Skeletal muscle tissue (tissue), 4 donors: ENCODE results near the gene ITGA6. TPM values are rescaled to one million over a fixed set of nuclear protein-coding genes. Genes with fewer than 3 reads are reported as not detected.

Experiments
- H3K27ac ChIP-seq: one replicate; pipeline ENCODE4 v1.7.0; 2013; ENCODE audit warnings: mild to moderate bottlenecking, low read depth, low read length, inconsistent platforms
- H3K27me3 ChIP-seq, 3 donors: one replicate each; pipeline ENCODE4 v1.7.0; 2013; ENCODE audit warnings: low read length in 3 of 3; ENCODE audit not compliant: control insufficient read depth in 3 of 3, insufficient read depth in 3 of 3
- H3K36me3 ChIP-seq, 3 donors: one replicate each; pipeline ENCODE4 v1.7.0; 2013; ENCODE audit warnings: low read length in 3 of 3; ENCODE audit not compliant: control insufficient read depth in 3 of 3, insufficient read depth in 3 of 3
- H3K4me1 ChIP-seq, 3 donors: one replicate each; pipeline ENCODE4 v1.7.0; 2013; ENCODE audit warnings: low read length in 3 of 3, mild to moderate bottlenecking in 3 of 3; ENCODE audit not compliant: control insufficient read depth in 3 of 3, insufficient read depth in 3 of 3
- H3K4me3 ChIP-seq, 3 donors: one replicate each; pipeline ENCODE4 v1.7.0; 2013; ENCODE audit warnings: low read length in 3 of 3
- H3K9ac ChIP-seq, 3 donors: one replicate each; pipeline ENCODE4 v1.7.0; 2013; ENCODE audit warnings: low read length in 3 of 3, mild to moderate bottlenecking in 3 of 3, moderate library complexity in 2 of 3, low read depth in 1 of 3
- H3K9me3 ChIP-seq, 3 donors: one replicate each; pipeline ENCODE4 v1.7.0; 2013; ENCODE audit warnings: low read length in 3 of 3; ENCODE audit not compliant: control insufficient read depth in 3 of 3
- total RNA-seq: library from RNA; depleted of rRNA; stranded (reverse); fragments of >200 nt; gene quantifications from one replicate; pipeline ENCODE4 v1.2.3, GENCODE V29; 2014
- donor health status: Osteomylitis.

Gene ITGA6
- total RNA-seq, 1 donor from 2014 or later: 83.5 TPM

DNA sequence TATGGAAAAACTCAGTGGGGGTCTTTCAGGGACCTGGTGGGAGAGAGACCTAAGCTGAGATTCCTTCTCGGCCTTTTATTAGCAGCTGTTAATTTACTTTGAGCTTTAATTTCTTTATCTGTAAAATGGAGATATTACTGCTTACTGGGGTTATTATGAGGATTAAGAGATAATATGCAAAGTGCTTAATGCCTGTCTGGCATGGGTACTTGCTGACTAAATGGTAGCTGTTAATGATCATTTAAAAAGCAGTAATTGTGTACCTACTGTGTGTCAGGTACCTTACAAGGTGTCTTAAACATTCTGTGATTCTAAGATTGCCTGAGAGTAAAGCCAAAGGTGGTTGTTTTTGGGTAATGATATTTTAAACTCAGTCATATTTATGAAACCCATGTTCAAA is 2.6 kb downstream of the ITGA6 start:
- peak overlapping the region; percentile 71 for H3K27ac ChIP-seq
- H3K9me3 ChIP-seq: no peaks in the 10 kb centered on the region
- peaks cover 19 to 55% (median 36%) of the 10 kb centered on the region in 3 donors for H3K4me1 ChIP-seq
- H3K36me3 ChIP-seq: no peaks in the 10 kb centered on the region
- peak overlapping the region in 2 of 3 donors; percentile 78 to 84 for H3K4me3 ChIP-seq
- no peaks in the 10 kb centered on the region for H3K27me3 ChIP-seq
- peak overlapping the region; percentile 14 to 89 (median 84) for H3K9ac ChIP-seq

DNA sequence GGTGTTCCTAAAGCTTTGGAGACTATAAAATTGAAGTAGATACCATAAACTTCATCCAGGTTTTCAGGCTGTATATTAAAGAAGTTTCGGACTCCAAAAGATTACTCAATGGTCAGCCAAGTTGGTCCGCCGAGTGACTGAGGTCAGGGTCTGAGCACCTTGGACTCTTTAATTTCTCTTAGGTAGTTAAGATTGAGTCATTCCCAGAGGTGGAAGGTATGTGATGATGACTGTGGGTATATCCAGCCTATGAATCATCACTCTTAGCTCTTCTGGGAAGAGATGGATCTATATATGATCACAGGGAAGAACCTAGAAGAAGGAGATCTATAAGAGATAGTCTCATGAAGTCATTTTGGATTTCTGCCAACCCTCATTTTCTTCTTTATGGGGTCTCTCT is 3.3 kb downstream of the ITGA6 start:
- H3K9ac ChIP-seq: peak overlapping the region in 2 of 3 donors; percentile 15 to 68
- H3K27ac ChIP-seq: peak overlapping the region; percentile 49
- no peaks in the 10 kb centered on the region for H3K9me3 ChIP-seq
- peaks cover 19 to 57% (median 36%) of the 10 kb centered on the region in 3 donors for H3K4me1 ChIP-seq
- H3K27me3 ChIP-seq: no peaks in the 10 kb centered on the region
- peak overlapping the region in 1 of 3 donors; percentile 20 for H3K4me3 ChIP-seq
- no peaks in the 10 kb centered on the region for H3K36me3 ChIP-seq

GRCh38 chr2:172431463-172431862 is 4.1 kb downstream of the ITGA6 start:
- Histone ChIP-seq H3K36me3 (no peaks in the 10 kb centered on the region), H3K27ac (peak overlapping the region; percentile 49), H3K9ac (peak overlapping the region in 1 of 3 donors; percentile 68), H3K9me3 (no peaks in the 10 kb centered on the region), H3K4me3 (no peak overlapping the region), H3K4me1 (peaks cover 26 to 64% (median 42%) of the 10 kb centered on the region in 3 donors), H3K27me3 (no peaks in the 10 kb centered on the region)

GRCh38 chr2:172431993-172432392 is 4.6 kb downstream of the ITGA6 start:
- H3K9ac ChIP-seq: no peak overlapping the region

DNA sequence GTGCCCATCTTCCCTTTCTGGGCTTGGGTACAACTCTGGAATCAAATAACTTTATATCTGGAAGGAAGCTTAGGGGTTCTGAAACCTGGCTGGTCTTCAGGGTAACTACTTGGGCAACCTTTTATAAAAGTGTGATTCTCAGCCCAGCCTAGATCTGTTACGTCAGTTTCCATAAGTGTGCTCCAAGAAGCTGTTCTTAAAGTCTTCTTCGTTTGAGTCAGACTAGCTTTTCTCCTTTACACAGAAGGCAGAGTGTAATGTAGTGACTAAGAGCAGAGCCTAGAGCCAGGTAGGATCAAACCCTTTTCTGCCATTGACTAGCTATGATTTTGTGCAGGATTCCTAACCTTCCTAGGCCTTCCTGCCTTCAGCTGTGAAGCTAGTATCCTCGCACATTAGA is 5.8 kb downstream of the ITGA6 start:
- peak overlapping the region in 1 of 3 donors; percentile 19 for H3K4me3 ChIP-seq
- no peaks in the 10 kb centered on the region for H3K27me3 ChIP-seq
- no peaks in the 10 kb centered on the region for H3K36me3 ChIP-seq
- H3K9me3 ChIP-seq: no peaks in the 10 kb centered on the region
- peak overlapping the region; percentile 20 for H3K27ac ChIP-seq
- H3K4me1 ChIP-seq: peaks cover 21 to 66% (median 42%) of the 10 kb centered on the region in 3 donors
- H3K9ac ChIP-seq: no peak overlapping the region

More at GRCh38 chr2:172431993-172432392, 4.6 kb downstream of the ITGA6 start:
- H3K27me3 ChIP-seq: no peaks in the 10 kb centered on the region
- H3K9me3 ChIP-seq: no peaks in the 10 kb centered on the region
- H3K36me3 ChIP-seq: no peaks in the 10 kb centered on the region
- no peak overlapping the region for H3K4me3 ChIP-seq
- H3K27ac ChIP-seq: no peak overlapping the region
- peaks cover 24 to 62% (median 45%) of the 10 kb centered on the region in 3 donors for H3K4me1 ChIP-seq

GRCh38 chr2:172434821-172435605 is 7.6 kb downstream of the ITGA6 start:
- Histone ChIP-seq H3K9me3 (no peaks in the 10 kb centered on the region), H3K27me3 (no peaks in the 10 kb centered on the region), H3K36me3 (no peaks in the 10 kb centered on the region), H3K4me1 (peaks cover 28 to 66% (median 41%) of the 10 kb centered on the region in 3 donors), H3K4me3 (no peak overlapping the region), H3K9ac (no peak overlapping the region), H3K27ac (no peak overlapping the region)

DNA sequence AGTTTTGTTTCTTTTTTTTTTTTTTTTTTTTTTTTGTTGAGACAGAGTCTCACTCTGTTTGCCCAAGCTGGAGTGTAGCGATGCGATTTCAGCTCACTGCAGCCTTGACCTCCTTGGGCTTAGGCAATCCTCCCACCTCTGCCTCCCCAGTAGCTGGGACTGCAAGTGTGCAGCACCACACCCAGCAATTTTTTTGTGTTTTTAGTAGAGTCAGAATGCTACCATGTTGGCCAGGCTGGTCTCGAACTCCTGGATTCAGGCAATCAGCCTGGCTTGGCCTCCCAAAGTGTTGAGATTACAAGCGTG is 8.2 kb downstream of the ITGA6 start:
- Histone ChIP-seq H3K27me3 (no peaks in the 10 kb centered on the region), H3K27ac (no peak overlapping the region), H3K9ac (no peak overlapping the region), H3K4me1 (peaks cover 28 to 67% (median 41%) of the 10 kb centered on the region in 3 donors), H3K9me3 (no peaks in the 10 kb centered on the region), H3K36me3 (no peaks in the 10 kb centered on the region), H3K4me3 (no peak overlapping the region)

DNA sequence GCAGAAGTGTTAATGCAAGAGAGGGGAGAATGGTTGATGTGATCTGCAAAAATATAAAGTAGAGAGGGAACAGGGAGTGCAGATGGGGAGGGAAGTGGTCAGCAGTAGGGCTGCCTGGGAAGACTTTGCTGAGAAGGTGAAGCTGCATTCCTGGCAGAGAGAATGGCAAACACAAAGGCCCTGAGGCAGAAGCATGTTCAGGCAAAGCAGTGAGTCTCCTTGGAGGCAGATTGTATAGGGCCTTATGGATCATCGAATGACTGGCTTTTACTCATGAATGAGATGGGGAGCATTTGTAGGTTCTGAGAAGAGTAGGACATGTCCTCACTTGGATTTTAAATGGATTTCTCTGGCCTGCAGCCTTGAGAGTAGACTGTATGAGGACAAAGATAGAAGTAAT is 9.5 kb downstream of the ITGA6 start:
- Histone ChIP-seq H3K9me3 (no peaks in the 10 kb centered on the region), H3K36me3 (no peaks in the 10 kb centered on the region), H3K4me1 (peaks cover 23 to 60% (median 33%) of the 10 kb centered on the region in 3 donors), H3K9ac (no peak overlapping the region), H3K27ac (no peak overlapping the region), H3K4me3 (no peak overlapping the region), H3K27me3 (no peaks in the 10 kb centered on the region)

- no peak overlapping the region for H3K27ac ChIP-seq
Measured at GRCh38 chr2:172437419-172438341, 10.3 kb downstream of the ITGA6 start.

More at GRCh38 chr2:172437419-172438341, 10.3 kb downstream of the ITGA6 start:
- Histone ChIP-seq H3K9me3 (no peaks in the 10 kb centered on the region), H3K36me3 (no peaks in the 10 kb centered on the region), H3K9ac (no peak overlapping the region), H3K4me3 (peak overlapping the region in 1 of 3 donors; percentile 25), H3K4me1 (peaks cover 22 to 61% (median 38%) of the 10 kb centered on the region in 3 donors), H3K27me3 (no peaks in the 10 kb centered on the region)
